HFFc6 (cell line): ENCODE measurements around the gene SH2D3C. TPM values are rescaled to one million over a fixed set of nuclear protein-coding genes. Genes with fewer than 3 reads are reported as not detected.
A peak's percentile ranks its signal among the peaks of the same experiment; 100 is the strongest.

Source experiments
- DNase-seq: peaks from one replicate; pipeline ENCODE4 v3.0.0-alpha.2; 2018
- H3K27ac Mint-ChIP-seq: 2 replicates; pipeline ENCODE4 v1.8.0; 2020; ENCODE audit warnings: mild to moderate bottlenecking, mixed read lengths
- H3K27me3 Mint-ChIP-seq: 2 replicates; pipeline ENCODE4 v1.8.0; 2021; ENCODE audit warnings: mild to moderate bottlenecking, moderate library complexity, mixed read lengths; ENCODE audit not compliant: insufficient read depth
- H3K36me3 Mint-ChIP-seq: 2 replicates; pipeline ENCODE4 v1.8.0; 2021; ENCODE audit warnings: low read depth, mixed read lengths
- H3K4me1 Mint-ChIP-seq: 2 replicates; pipeline ENCODE4 v1.8.0; 2020; ENCODE audit warnings: low read depth, mixed read lengths
- H3K4me3 Mint-ChIP-seq: 2 replicates; pipeline ENCODE4 v1.8.0; 2020; ENCODE audit warnings: mild to moderate bottlenecking, moderate library complexity, mixed read lengths
- H3K9me3 Mint-ChIP-seq: 2 replicates; pipeline ENCODE4 v1.8.0; 2020; ENCODE audit warnings: mild to moderate bottlenecking, mixed read lengths
- CTCF ChIP-seq: fragments of 200-600 bp; sonication (generic); IDR thresholded peaks from 2 replicates; pipeline ENCODE4 v1.5.0; 2021; ENCODE audit warnings: antibody characterized with exemption, mild to moderate bottlenecking
- total RNA-seq, 6 experiments: library from RNA; stranded (reverse); fragmentation: NEBNext Ultra II Directional; extraction: Animal tissue kit (Norgen Biotek cat#: 25700); gene quantifications; 2 replicates in 1 of 6; 3 replicates in 5 of 6; pipeline ENCODE4 v1.2.3, GENCODE V29; 2021

The SH2D3C gene
- total RNA-seq, 6 experiments from 2014 or later: not detected

DNA sequence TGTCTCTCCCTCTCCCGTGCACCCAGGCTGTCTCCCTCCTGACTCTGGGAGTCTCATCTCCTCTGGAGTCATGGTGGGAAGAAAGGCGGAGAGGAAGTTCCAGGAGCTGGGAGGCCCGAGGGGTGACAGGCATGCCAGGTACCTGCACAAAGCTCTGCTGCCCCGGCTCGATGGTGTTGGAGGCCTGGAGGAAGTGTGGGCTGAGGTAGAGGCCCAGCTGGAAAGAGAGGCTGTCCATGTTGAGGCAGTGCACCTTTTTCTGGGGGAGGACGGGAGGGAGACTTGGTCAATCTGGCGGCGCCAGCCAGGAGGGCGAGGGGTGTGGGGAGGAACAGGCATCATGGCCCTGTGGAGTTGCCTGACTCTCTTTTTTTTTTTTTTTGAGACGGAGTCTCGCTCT lies 40.1 kb upstream of the SH2D3C start:
- H3K36me3 Mint-ChIP-seq: peaks cover 21% of the 10 kb centered on the region
- H3K4me3 Mint-ChIP-seq: no peak overlapping the region
- TF ChIP-seq CTCF: no peak
- H3K9me3 Mint-ChIP-seq: no peaks in the 10 kb centered on the region
- H3K27me3 Mint-ChIP-seq: peaks cover 15% of the 10 kb centered on the region
- H3K4me1 Mint-ChIP-seq: no peaks in the 10 kb centered on the region; the same call in 1 of the 2 replicates
- DNase-seq: no peak
- 0 out of 2 replicates have a peak overlapping the region, but pooled peaks have one; percentile 24 for H3K27ac Mint-ChIP-seq

GRCh38 chr9:127817881-127818434 lies 39.5 kb upstream of the SH2D3C start:
- DNase-seq: no peak
- no peaks in the 10 kb centered on the region for H3K9me3 Mint-ChIP-seq
- peaks cover 21% of the 10 kb centered on the region for H3K36me3 Mint-ChIP-seq
- H3K27ac Mint-ChIP-seq: peak overlapping the region; percentile 69; the same call in 1 of the 2 replicates
- TF ChIP-seq CTCF: no peak
- H3K4me3 Mint-ChIP-seq: no peak overlapping the region
- no peaks in the 10 kb centered on the region; the same call in 1 of the 2 replicates for H3K4me1 Mint-ChIP-seq
- peaks cover 19% of the 10 kb centered on the region for H3K27me3 Mint-ChIP-seq

DNA sequence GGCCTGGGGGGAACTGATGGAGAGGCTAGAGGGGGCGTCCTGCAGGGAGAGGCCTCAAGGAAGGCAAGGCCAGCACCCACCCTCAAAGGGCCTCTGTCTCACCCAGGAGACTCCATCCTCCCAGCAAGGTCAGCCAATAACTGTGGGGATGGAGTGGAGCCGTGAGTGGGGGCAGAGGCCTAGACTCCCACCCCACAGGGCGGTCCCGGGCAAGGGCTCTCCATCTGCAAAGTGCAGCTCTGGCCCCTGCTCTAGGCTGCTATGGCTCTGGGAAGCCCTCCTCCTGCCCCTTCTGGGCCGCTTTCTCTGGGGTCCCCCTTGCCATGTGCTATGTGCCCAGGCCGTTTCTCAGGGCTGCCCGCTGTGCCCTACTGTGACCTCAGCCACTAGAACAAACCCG lies 38.3 kb upstream of the SH2D3C start:
- Mint-ChIP-seq H3K36me3 (peaks cover 17% of the 10 kb centered on the region), H3K9me3 (no peaks in the 10 kb centered on the region), H3K4me1 (no peaks in the 10 kb centered on the region; the same call in 1 of the 2 replicates), H3K4me3 (no peak overlapping the region), H3K27ac (peak overlapping the region; percentile 69; the same call in 1 of the 2 replicates), H3K27me3 (peaks cover 22% of the 10 kb centered on the region)
- no peak for DNase-seq
- no peak for TF ChIP-seq CTCF

GRCh38 chr9:127816362-127816725 lies 37.9 kb upstream of the SH2D3C start:
- Mint-ChIP-seq H3K36me3 (peaks cover 17% of the 10 kb centered on the region), H3K27ac (no peak overlapping the region), H3K27me3 (peaks cover 22% of the 10 kb centered on the region), H3K9me3 (no peaks in the 10 kb centered on the region), H3K4me3 (no peak overlapping the region), H3K4me1 (no peaks in the 10 kb centered on the region; the same call in 1 of the 2 replicates)
- TF ChIP-seq CTCF: no peak
- DNase-seq: no peak

- TF ChIP-seq CTCF: no peak
- Mint-ChIP-seq H3K9me3 (no peaks in the 10 kb centered on the region), H3K36me3 (peaks cover 17% of the 10 kb centered on the region), H3K4me1 (no peaks in the 10 kb centered on the region; the same call in 1 of the 2 replicates), H3K27ac (no peak overlapping the region), H3K4me3 (no peak overlapping the region), H3K27me3 (peaks cover 20% of the 10 kb centered on the region)
- no peak for DNase-seq
Measured at GRCh38 chr9:127815512-127816361, 37.3 kb upstream of the SH2D3C start.
